ENCODE data around the gene SERINC5.

Gene SERINC5

DNA sequence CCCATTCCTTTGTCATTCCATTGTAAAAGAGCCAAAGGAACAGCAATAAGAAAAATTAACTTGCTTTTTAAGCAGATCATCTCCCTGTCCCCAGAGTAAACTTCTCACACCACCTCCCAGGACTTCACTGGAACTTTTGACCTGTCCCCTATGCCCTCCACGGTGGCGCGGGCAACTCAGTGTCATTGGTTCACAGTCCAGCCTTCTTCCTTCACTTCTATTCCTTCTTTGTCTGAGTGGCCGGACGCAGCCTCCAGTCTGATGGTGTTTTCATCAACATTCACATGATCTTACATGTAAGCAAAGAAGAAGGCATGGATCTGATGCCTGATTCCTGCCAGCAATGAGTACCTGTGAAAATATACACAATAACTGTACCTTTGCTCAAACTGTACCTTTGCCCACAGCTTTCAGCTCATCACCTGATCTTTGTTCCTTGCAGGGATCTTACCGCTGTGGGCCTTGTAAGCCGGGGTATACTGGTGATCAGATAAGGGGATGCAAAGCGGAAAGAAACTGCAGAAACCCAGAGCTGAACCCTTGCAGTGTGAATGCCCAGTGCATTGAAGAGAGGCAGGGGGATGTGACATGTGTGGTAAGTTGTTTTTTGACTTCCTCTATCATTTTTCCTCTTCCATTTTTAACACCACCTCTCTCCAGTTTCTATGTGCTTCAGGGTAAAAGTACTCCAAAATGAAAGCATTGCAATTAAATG is 188.2 kb downstream of the SERINC5 start:
- no peak for DNase-seq (ENCODE audit: low spot score)

DNA sequence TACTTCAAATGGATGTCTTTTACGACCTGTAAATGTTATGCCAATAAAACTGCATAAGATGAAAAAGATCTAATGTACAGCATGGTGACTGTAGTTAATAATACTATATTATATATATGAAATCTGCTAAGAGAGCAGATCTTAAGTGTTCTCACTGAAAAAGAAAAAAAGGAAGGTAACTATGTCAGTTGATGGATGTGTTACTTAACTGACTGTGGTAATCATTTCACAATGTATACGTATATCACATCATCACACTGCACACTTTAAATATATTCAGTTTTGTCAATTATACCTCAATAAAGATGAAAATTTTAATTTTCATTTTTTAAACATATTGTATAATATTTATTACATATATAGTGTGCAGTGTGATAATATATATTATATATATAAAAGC is 188.8 kb downstream of the SERINC5 start:
- DNase-seq (ENCODE audit: low spot score), result no peak

DNA sequence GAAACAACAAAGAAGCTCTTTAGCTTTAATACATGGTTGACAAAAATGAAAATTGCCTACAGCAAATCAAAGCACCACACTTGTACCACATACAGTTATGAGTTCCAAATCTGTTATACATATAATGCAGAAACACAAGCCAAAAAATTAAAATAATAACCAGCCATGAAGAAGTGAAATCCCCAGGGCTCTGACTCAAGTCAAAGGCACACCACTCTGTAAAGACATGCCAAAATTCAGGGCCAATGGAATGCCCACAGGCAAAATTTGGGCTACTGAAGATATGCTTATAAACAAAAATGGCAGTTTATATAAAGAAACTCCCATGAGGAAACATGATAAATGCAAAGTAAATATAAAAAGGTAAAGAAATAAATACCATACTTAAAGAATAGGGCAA is 191.7 kb downstream of the SERINC5 start:
- no peak for DNase-seq (ENCODE audit: low spot score)

All from hematopoietic multipotent progenitor cell treated with erythropoietin and hydrocortisone succinate and interleukin-3 and kit ligand, for 17 days (in vitro differentiated cells).